HepG2 (cell line): ENCODE measurements around the gene SCARB2. TPM values are rescaled to one million over a fixed set of nuclear protein-coding genes. Genes with fewer than 3 reads are reported as not detected.

Experiments used
- ATAC-seq: fragments of 200-7000 bp; cut with Tn5 transposase; 3 replicates; pipeline ENCODE4 v1.9.1; 2020; ENCODE audit warnings: mild to moderate bottlenecking, moderate library complexity
- BruUV-seq: library from RNA; stranded (reverse); fragments of 400-500 nt; replicated peaks from 2 replicates; lab custom pipeline; 2021; lab: Mats Ljungman, UMichigan
- CTCF ChIA-PET: fragments of 300-600 bp; formaldehyde crosslinking; extraction: SDS; loops from one replicate; lab custom pipeline; 2021; ENCODE audit warnings: low total read pairs, inconsistent platforms, low intra/inter-chr PET ratio; lab: Yijun Ruan, JAX
- POLR2A ChIA-PET: fragments of 350-600 bp; sonication (Branson Sonifier 250); formaldehyde crosslinking; loops from one replicate; lab custom pipeline; 2020; ENCODE audit warnings: antibody characterized with exemption, inconsistent platforms; lab: Yijun Ruan, JAX
- DNase-seq: peaks from one replicate; pipeline ENCODE4 v3.0.0-alpha.2; 2015; ENCODE audit warnings: low spot score
- FAIRE-seq: peaks from 3 replicates; lab custom pipeline; 2011; peaks lifted over from hg19 to GRCh38; lab: Jason Lieb, UNC
- H2AFZ ChIP-seq: one replicate; pipeline ENCODE4 v1.6.1; 2011; ENCODE audit warnings: low read length, inconsistent platforms
- H3K27ac ChIP-seq: fragments of 300-600 bp; 3 replicates; pipeline ENCODE4 v1.8.0; 2011; ENCODE audit warnings: mixed run types, mild to moderate bottlenecking, mixed read lengths, low read length, inconsistent platforms; ENCODE audit not compliant: insufficient read depth; ENCODE audit errors: extremely low read length
- H3K27me3 ChIP-seq, 2 experiments: fragments of 200-600 bp in 1 of 2; 2 replicates in 1 of 2; 3 replicates in 1 of 2; pipeline versions ENCODE4 v1.6.0 to v1.8.0; 2011; ENCODE audit warnings: low read length in 2 of 2, mild to moderate bottlenecking in 2 of 2, moderate library complexity in 2 of 2, inconsistent platforms in 1 of 2; ENCODE audit not compliant: insufficient read depth in 2 of 2, control insufficient read depth in 1 of 2
- H3K36me3 ChIP-seq, 2 experiments: fragments of 200-600 bp in 1 of 2; replicated peaks in 1 of 2; 2 replicates in 1 of 2; 3 replicates in 1 of 2; pipeline versions ENCODE4 v1.5.1 to v1.8.0; 2011; ENCODE audit warnings: low read length in 2 of 2, inconsistent platforms in 1 of 2; ENCODE audit not compliant: insufficient read depth in 2 of 2, control insufficient read depth in 1 of 2
- H3K4me1 ChIP-seq: 2 replicates; pipeline ENCODE4 v1.5.1; 2012; ENCODE audit warnings: low read length, inconsistent platforms; ENCODE audit not compliant: insufficient read depth
- H3K4me2 ChIP-seq: 2 replicates; pipeline ENCODE4 v1.6.0; 2011; ENCODE audit warnings: low read depth, low read length, inconsistent platforms
- H3K4me3 ChIP-seq, 3 experiments: fragments of 200-600 bp in 1 of 3; sonication (generic), shearing (Covaris generic) in 1 of 3; replicated peaks in 1 of 3; 2 replicates each; pipeline ENCODE4 v1.5.1; 2011 to 2016; ENCODE audit warnings: low read length in 3 of 3, inconsistent platforms in 2 of 3, low read depth in 2 of 3, mild to moderate bottlenecking in 2 of 3, control low read depth in 1 of 3, mixed read lengths in 1 of 3; ENCODE audit not compliant: insufficient read depth in 1 of 3
- H3K79me2 ChIP-seq: one replicate; pipeline ENCODE4 v1.6.1; 2011; ENCODE audit warnings: low read length, inconsistent platforms; ENCODE audit not compliant: insufficient read depth
- H3K9ac ChIP-seq: 2 replicates; pipeline ENCODE4 v1.6.0; 2011; ENCODE audit warnings: mild to moderate bottlenecking, low read depth, low read length, inconsistent platforms; ENCODE audit not compliant: insufficient read depth
- H3K9me3 ChIP-seq: 2 replicates; pipeline ENCODE4 v1.5.1; 2012; ENCODE audit warnings: mild to moderate bottlenecking, low read length
- H4K20me1 ChIP-seq: 2 replicates; pipeline ENCODE4 v1.6.0; 2011; ENCODE audit warnings: inconsistent platforms, mild to moderate bottlenecking, low read length, moderate library complexity; ENCODE audit not compliant: insufficient read depth
- ATF2 ChIP-seq: sonication (generic); formaldehyde crosslinking; IDR thresholded peaks from 2 replicates; pipeline ENCODE4 v1.4.0; 2020; ENCODE audit warnings: missing genetic modification reagents
- CHCHD3 ChIP-seq: sonication (generic); formaldehyde crosslinking; IDR thresholded peaks from 2 replicates; pipeline ENCODE4 v1.8.0; 2022; ENCODE audit warnings: mild to moderate bottlenecking, missing genetic modification reagents, moderate library complexity
- GPN1 ChIP-seq: sonication (generic); formaldehyde crosslinking; IDR thresholded peaks from 2 replicates; pipeline ENCODE4 v1.5.1; 2020; ENCODE audit warnings: missing genetic modification reagents, borderline replicate concordance
- IKZF4 ChIP-seq: sonication (generic); formaldehyde crosslinking; IDR thresholded peaks from 2 replicates; pipeline ENCODE4 v1.5.1; 2020; ENCODE audit warnings: borderline replicate concordance, mild to moderate bottlenecking, low read depth, missing genetic modification reagents; ENCODE audit errors: not compliant biosample characterization
- NFE2 ChIP-seq: sonication (generic); formaldehyde crosslinking; IDR thresholded peaks from 2 replicates; pipeline ENCODE4 v1.4.0; 2020; ENCODE audit warnings: missing genetic modification reagents
- RERE ChIP-seq: IDR thresholded peaks from 2 replicates; pipeline ENCODE4 v1.6.1; 2016; ENCODE audit warnings: low read depth, missing genetic modification reagents, missing compliant biosample characterization
- SMC3 ChIP-seq: IDR thresholded peaks from 2 replicates; pipeline ENCODE4 v1.6.1; 2011; ENCODE audit warnings: low read length, improper control_type of control experiment
- SYNCRIP ChIP-seq: fragments of 200-400 bp; formaldehyde crosslinking; IDR thresholded peaks from 2 replicates; pipeline ENCODE4 v1.6.1; 2018; ENCODE audit warnings: mild to moderate bottlenecking, low read depth, low read length; ENCODE audit not compliant: insufficient read depth
- THAP11 ChIP-seq: IDR thresholded peaks from 2 replicates; pipeline ENCODE4 v1.6.1; 2016; ENCODE audit warnings: missing biosample characterization, missing genetic modification reagents
- ZNF329 ChIP-seq: sonication (generic); formaldehyde crosslinking; IDR thresholded peaks from 2 replicates; pipeline ENCODE4 v1.9.0; 2021; ENCODE audit warnings: low read depth, mild to moderate bottlenecking, missing genetic modification reagents
- ZNF354B ChIP-seq: sonication (generic); formaldehyde crosslinking; IDR thresholded peaks from 2 replicates; pipeline ENCODE4 v1.8.0; 2022; ENCODE audit warnings: mild to moderate bottlenecking, missing genetic modification reagents
- ZNF724P ChIP-seq: sonication (generic); formaldehyde crosslinking; IDR thresholded peaks from 2 replicates; pipeline ENCODE4 v1.8.0; 2022; ENCODE audit warnings: missing genetic modification reagents, borderline replicate concordance
- ZXDC ChIP-seq: sonication (generic); formaldehyde crosslinking; IDR thresholded peaks from 2 replicates; pipeline ENCODE4 v1.5.0; 2020; ENCODE audit warnings: mild to moderate bottlenecking, missing genetic modification reagents
- WGBS: methylation state at CpG from one replicate; pipeline ENCODE4 v1.1.6; 2017; ENCODE audit warnings: low lambda C conversion rate; 5-methylcytosine and 5-hydroxymethylcytosine counted together
- in situ Hi-C: cut with HindIII; loops from 2 replicates; pipeline ENCODE4 v1.10.0; 2017; ENCODE audit warnings: low pct_unique_long_range_greater_than_20kb; ENCODE audit not compliant: extremely low pct_ligation_motif_present
- intact Hi-C: fragments of 100-400 bp; cut with micrococcal nuclease; formaldehyde crosslinking; loops from one replicate; pipeline ENCODE4 v1.10.0; 2022; ENCODE audit not compliant: unreplicated experiment
- polyA plus RNA-seq, 8 experiments: library from polyadenylated mRNA; depleted of rRNA in 3 of 8; stranded (reverse) in 7 of 8; unstranded in 1 of 8; fragments of >200 nt; fragmentation: Illumina TruSeq in 4 of 8; extraction: Trizol in 4 of 8; gene quantifications; 2 replicates each; pipeline versions ENCODE4 v1.2.1 to v1.2.3, GENCODE V29; 2011 to 2016; ENCODE audit warnings: low read depth in 4 of 8, missing spikeins in 1 of 8, mixed read lengths in 1 of 8; ENCODE audit not compliant: insufficient read depth in 1 of 8
- total RNA-seq, 5 experiments: library from RNA; depleted of rRNA; stranded (reverse); fragments of >200 nt; fragmentation: Illumina TruSeq; extraction: Trizol; gene quantifications; 2 replicates each; pipeline ENCODE4 v1.2.3, GENCODE V29; 2016; ENCODE audit warnings: low read depth in 1 of 5
- TF ChIP-seq, protein P1 (sequence below): fragments of 450-650 bp; IDR thresholded peaks from 2 replicates; pipeline ENCODE4 v1.6.1; 2017

The SCARB2 gene
- total and polyA plus RNA-seq, 2 of the 13 experiments (the other 11 are each of a cell fraction or from before 2014, with no cell fraction given): 40.6 to 43.4 TPM

DNA sequence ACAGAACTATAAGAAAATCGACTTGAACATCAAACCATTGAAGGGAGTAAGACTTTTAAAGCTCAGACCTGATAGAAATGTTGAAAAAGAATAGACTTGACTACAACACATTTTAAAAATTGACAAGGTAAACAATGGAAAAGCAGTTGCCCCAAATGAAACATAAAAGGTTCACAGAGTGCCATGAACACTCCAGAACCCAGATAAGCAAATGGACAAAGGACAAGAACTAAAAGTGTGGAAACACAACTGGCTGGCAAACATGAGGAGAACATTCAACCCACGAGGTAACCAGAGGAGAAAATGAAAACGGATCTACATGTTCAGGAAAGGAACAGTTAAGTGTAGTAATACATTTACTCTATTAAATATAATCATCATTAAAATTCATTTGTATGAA is 26.5 kb downstream of the SCARB2 start:
- CTCF ChIA-PET: no interaction called here
- no peak for DNase-seq
- Histone ChIP-seq H3K4me1 (peaks cover 6% of the 10 kb centered on the region; the same call in 1 of the 2 replicates), H3K4me3 (no peak overlapping the region), H3K79me2 (no peaks in the 10 kb centered on the region), H3K27me3 (no peaks in the 10 kb centered on the region), H2AFZ (no peak overlapping the region), H3K27ac (no peak overlapping the region), H4K20me1 (no peaks in the 10 kb centered on the region), H3K9ac (no peak overlapping the region), H3K4me2 (no peak overlapping the region), H3K36me3 (peaks cover 6 to 21% of the 10 kb centered on the region in 2 experiments), H3K9me3 (no peaks in the 10 kb centered on the region)
- no peak for FAIRE-seq
- intact Hi-C loops: no loop called here
- POLR2A ChIA-PET: no interaction called here
- ATAC-seq: no peak
- 59% methylated on average over 3 of the region's 3 CpGs for WGBS
- no TSS peak for BruUV-seq
- in situ Hi-C loops: no loop called here
- TF ChIP-seq ZNF354B (CRISPR knock-in tag) (no peak), IKZF4 (CRISPR knock-in tag) (no peak), ATF2 (CRISPR knock-in tag) (no peak), GPN1 (CRISPR knock-in tag) (no peak), SYNCRIP (no peak), CHCHD3 (no peak), NFE2 (CRISPR knock-in tag) (no peak), RERE (CRISPR knock-in tag) (no peak), SMC3 (no peak), ZXDC (no peak), ZNF724P (CRISPR knock-in tag) (no peak), THAP11 (CRISPR knock-in tag) (no peak), ZNF329 (CRISPR knock-in tag) (no peak)
- TF ChIP-seq, protein P1, sequence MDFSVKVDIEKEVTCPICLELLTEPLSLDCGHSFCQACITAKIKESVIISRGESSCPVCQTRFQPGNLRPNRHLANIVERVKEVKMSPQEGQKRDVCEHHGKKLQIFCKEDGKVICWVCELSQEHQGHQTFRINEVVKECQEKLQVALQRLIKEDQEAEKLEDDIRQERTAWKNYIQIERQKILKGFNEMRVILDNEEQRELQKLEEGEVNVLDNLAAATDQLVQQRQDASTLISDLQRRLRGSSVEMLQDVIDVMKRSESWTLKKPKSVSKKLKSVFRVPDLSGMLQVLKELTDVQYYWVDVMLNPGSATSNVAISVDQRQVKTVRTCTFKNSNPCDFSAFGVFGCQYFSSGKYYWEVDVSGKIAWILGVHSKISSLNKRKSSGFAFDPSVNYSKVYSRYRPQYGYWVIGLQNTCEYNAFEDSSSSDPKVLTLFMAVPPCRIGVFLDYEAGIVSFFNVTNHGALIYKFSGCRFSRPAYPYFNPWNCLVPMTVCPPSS: no peak
